ENCODE results near the gene SLU7.
"Not testable (repeated sequence)": the region's sequence is repeated elsewhere in the genome, so short reads cannot be mapped to it uniquely, and the experiment has no call there.

Gene SLU7

DNA sequence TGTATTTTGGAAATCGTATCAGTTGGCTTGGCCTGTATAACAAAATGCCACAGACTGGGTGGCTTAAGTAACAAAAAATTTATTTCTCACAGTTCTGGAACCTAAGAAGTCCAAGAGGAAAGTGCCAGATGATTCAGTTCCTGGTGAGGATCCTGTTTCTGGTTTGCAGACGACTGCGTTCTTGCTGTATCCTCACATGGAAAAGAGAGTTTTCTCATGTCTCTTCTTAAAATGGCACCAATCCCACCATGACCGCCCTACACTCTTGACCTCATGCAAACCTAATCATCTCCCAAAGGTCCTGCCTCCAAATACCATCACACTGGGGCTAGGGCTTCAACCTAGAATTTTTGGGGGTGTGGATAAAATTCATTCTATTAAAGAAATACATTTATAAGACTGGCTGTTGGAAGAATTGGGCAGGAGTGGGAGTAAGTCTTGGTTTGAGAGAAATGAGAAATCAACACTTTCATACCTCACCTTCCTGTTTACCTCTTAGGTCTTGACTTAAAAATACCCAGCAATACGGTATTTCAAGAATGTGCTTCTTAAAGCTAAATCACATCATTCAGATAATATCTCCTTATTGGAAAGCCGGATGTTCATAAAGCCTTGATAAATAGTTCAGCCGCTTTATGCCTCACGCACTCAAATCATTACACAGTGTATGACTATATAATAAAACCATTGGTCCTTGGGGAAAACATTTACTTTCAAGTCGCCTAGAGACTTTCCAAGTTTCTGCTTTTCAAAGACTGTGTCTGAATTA is 31.5 kb upstream of the SLU7 start:
- peak; percentile 40 for DNase-seq (ENCODE audit: low spot score)

DNA sequence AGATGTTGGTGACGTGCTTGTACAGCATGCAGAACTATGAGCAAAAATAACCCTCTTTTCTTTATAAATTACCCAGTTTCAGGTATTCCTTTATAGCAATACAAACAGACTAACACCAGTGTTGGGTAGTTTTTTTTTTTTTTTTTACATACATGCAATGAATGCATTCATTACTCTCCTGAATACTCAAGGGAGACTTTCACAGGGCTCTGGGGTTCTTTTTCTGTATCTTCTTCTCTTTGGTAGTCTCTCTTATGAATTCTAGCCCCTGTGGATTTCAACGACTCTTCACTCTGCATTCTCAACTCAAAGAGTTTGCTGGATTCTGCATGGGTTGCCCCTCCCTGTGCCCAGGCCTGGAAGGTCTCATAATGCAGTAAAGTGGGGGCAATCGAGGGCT is 30.6 kb upstream of the SLU7 start:
- no peak for DNase-seq (ENCODE audit: low spot score)

DNA sequence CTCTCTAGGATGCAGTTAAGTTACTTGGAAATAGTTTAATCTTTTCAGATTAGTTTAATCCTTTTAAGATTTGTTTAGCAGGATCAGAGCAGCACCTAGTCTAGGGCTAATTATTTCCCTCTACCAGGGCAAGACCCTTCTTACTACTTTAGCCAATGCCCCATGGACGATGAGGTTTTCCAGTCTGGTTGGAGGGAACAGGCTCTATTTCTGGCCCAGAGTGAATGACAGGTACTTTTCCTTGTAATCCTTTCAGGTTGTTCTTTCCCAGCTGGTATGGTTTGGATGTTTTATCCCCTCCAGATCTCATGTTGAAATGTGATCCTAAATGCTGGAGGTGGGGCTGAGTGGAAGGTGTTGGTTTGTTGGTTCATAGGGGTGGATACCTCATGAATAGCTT is 30.0 kb upstream of the SLU7 start:
- no peak for DNase-seq (ENCODE audit: low spot score)

DNA sequence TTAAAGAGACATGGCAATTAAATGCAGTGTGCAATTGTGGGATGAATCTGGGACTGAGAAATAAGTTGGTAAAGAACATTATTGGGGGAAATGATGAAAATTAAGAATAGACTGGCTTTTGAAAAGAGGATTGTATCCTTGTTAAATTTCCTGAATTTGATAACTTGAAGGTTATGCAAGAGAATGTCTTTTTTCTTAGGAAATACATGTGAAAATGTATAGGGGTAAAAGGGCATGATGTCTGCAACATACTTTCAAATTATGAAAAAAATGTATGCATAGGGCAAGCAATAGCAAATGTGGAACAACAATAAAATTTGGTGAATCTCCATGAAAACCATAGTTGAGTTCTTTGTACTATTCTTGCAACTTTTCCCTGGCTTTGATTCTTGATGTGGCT is 26.9 kb upstream of the SLU7 start:
- no peak for DNase-seq (ENCODE audit: low spot score)

DNA sequence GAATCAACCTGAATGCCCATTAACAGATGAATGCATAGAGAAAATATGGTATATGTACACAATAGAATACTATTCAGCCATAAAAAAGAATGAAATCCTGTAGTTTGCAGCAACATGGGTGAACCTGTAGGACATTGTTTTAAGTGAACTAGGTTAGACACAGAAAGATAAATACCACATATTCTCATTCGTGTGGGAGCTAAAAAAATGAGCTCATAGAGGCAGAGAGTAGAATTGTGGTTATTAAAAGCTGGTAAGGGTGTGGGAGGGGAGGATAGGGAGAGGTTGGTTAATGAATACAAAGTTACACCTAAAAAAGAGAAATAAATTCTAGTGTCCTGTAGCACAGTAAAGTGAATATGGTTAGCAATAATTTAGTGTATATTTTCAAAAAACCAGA is 26.3 kb upstream of the SLU7 start:
- DNase-seq (ENCODE audit: low spot score): no peak

DNA sequence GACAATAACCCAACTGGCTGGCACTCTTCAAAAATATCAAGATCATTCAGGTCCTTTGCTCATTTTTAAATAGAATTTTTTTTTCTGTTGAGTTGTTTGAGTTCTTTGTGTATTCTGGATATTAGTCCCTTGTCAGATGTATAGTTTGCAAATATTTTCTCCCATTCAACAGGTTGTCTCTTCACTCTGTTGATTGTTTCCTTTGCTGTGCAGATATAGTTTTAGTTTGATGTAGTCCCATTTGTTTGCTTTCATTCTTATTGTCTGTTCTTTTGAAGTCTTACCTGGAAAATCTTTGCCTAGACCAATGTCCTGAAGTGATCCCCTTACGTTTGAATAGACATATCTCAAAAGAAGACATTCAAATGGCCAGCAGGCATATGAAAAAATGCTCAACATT is 25.5 kb upstream of the SLU7 start:
- no peak for DNase-seq (ENCODE audit: low spot score)

DNA sequence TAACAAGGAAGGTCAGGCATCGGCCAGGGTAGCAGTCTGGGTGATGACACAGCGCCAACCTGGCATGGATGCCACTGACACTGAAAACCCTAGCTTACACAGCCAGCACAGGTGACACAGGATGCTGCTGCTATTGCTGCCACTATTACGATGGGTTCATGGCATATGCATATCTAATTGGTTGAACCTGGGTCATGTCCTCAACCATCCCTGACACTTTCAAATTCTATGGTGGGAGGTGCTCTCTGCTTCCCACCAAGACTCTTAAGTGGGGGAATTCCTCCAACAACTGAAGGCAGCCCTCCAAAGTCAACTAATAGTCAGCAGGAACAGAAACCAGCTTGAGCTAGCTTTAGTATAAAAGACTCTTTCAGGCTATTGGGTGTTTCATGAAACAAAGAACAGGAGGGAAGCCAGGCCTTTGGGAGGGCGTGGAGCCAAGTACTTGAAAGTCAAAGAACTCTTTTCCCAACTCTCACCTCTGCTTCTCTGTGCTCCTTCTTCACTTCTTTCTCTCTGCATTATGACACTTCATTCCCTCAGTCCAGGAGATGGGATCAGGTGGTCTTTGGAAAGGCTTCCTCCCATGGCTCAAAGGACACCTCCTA is 24.0 kb upstream of the SLU7 start:
- DNase-seq (ENCODE audit: low spot score): no peak

DNA sequence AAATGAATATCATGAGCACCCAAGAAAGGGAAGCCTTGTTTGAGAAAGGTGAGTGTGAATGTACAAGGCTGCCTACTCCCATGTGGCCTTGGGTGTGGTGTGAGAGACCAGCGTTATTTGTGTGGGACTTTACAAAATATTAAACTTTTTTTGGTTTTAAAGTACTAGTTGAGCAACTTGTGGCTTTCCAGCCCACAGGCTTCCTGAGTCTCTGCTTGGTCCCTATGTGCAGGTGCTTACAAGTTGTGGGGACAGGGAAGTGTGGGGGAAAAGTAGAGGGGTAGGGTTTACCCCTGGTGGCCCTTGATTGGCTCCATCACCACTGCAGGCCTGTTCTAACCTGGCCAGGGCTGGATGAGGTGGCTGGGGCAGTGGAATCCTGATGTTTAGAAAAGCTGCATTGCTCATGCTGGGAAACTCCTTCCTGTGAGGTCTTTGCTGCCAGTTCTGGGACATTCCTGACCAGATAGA is 22.5 kb upstream of the SLU7 start:
- no peak for DNase-seq (ENCODE audit: low spot score)

DNA sequence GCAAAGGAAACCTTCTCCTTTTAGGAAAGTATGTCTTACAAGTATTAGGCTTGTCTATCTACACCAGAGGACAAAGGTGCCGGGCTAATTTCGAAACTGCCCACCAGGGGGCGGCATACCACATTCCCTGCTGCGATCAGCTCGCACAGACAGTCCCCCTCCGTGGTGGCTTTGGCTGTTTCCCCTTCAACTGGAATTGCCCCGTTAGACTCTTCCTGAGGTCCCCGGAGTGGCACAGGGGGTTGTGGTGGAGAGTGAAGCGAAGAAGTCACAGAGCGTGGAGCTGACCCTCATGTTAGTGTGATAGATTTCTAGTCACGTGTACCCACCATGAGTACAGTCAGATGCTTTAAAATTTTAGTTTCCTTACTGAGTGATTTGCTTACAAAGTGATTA is 20.3 kb upstream of the SLU7 start:
- peak; percentile 83 for DNase-seq (ENCODE audit: low spot score)

DNA sequence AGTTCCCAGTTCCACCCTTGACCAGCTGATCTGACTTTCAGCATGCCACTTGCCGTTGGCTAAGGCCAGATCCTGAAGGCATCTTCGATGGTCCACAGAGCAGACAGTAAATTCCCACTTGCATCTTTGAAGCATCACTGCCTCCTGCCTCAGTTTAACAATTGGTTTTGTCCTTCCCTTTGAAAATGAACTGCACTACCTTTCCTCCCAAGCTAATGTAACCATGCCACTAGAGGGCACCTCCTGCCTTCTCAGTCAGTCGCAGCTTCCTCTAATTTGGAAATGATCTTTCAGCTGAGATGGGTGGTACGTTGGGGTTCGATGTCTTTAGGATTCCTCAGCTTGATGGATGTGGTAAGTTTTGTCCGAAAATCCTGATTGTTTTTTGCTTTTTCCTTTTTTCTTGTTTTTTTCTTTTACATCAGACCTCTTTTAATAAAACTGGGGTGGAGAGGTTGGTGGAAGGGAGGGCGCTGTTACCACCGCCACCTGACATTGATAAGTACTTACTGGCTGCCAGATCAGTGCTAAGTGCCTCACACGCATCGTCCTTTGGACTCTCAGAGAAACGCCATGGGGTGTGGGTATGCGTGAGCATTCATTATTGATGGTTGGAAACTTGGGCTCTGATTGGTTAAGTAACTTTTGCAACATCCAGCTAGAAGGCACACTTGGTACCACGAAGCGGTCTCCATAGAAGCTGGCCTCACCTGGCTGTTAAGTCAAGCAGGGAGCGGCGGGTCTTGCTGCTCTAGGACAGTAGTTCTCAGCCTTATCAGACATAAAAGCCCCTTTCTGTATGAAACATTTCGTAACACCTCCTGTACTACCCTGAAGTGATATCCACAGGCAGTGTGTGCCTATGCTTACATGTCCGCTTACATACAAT is 19.7 kb upstream of the SLU7 start:
- DNase-seq (ENCODE audit: low spot score): peak; percentile 77

DNA sequence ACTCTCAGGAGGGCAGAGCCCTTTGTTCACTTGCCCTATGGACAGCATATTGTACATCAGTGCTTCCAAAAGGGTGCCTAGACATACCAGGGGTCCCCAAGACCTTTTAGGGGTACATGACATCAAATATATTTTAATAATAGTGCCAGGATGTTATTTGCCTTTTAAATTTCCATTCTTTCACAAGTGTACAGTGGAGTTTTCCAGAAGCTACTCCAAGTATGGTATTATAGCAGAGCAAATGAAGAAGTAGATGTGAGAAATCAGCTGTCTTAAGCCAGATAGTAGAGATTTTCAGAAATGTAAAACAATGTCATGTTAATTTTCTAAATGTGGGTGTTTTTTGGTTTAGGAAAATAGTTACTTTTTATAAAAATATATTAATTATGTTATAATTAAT is 18.4 kb upstream of the SLU7 start:
- no peak for DNase-seq (ENCODE audit: low spot score)

DNA sequence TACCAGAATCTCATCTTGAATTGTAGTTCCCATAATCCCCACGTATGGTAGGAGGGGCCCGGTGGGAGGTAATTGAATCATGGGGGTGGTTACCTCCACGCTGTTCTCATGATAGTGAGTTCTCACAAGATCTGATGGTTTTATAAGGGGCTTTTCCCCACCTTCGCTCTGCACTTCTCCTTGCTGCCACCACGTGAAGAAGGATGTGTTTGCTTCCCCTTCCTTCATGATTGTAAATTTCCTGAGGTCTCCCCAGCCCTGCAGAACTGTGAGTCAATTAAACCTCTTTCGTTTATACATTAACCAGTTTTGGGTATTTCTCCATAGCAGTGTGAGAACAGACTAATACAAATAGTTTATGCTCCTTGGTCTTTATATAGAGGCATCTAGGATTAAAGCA is 17.8 kb upstream of the SLU7 start:
- DNase-seq (ENCODE audit: low spot score): not testable (repeated sequence)

DNA sequence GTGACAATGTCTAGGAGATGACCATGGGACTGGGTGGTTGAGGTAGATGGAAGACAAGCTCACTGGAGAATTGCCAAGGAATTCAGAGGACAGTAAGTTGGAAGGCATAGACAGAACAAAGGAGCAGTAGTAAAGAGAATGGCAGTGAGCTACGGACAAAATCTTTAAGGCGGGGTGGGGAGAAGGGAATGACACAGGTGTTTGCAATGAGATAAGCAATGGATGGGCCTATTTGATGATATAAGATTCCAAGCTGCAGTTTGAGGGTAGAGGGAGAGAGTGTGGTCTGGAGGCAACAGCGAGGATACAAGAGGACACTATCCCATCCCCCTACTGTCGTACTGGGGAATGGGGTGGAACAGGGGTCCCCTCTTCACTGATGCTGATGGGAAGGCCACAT is 17.1 kb upstream of the SLU7 start:
- no peak for DNase-seq (ENCODE audit: low spot score)

DNA sequence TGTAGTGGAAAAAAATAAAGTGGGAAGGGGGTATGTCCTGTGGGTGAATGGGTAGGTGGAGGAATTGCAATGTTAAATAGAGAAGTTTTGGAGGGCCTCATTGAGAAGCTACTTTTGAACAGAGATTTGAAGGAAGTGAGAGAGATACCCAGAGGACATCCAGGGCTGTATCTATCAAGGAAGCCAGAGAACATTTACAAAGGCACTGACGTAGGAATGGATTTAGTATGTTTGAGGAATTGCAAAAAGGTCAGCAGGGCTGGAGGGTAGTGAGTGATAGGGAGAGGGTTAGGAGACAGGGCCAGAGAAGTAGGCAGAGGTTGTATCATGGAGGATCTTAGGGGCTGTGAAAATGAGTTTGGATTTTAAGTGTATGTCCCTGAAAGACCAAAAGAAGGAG is 16.7 kb upstream of the SLU7 start:
- DNase-seq (ENCODE audit: low spot score): no peak

DNA sequence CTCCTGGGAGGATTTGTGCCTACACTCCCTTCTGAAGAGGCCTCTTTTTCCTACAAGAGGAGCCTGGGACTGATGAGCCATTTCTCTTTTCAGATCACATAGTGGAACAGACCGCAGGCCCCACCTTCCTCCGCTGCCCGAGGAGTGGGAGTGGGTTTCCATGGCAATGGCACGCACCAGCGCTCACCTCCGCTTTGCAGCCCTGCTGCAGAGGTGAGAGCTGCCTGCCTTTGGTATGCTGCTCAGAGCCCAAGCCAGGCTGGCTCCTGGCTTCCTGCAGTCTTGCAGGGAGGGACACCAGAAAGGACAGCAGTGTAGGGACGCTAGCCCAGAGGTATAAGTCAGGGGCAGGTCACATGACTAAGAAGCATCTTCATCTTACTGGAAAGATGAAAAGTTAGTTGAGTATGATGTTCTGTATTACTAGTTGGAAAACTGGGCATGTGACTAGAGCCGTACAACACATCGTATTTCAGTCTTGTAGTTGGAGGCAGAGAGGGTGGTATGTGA is 15.2 kb upstream of the SLU7 start:
- no peak for DNase-seq (ENCODE audit: low spot score)

DNA sequence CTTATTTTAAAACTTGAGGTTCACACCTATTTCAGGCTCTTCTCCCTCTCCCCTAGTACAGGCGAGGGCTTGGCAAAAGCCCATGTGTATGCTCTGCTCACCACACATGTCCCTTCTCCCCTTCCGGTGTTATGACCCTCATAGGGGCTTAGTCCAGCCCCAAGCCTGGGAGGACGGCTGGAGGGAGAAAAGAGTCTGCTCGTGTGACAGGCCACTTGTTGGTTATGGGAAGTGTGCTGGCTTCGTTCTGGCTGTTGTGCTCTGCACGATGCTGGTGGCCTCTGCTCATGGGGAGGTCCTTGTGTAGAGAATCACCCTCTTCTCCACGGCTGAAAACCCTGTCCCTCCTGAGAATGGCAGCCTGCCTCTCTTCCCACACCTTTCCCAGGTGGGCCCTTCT is 13.9 kb upstream of the SLU7 start:
- DNase-seq (ENCODE audit: low spot score): no peak

DNA sequence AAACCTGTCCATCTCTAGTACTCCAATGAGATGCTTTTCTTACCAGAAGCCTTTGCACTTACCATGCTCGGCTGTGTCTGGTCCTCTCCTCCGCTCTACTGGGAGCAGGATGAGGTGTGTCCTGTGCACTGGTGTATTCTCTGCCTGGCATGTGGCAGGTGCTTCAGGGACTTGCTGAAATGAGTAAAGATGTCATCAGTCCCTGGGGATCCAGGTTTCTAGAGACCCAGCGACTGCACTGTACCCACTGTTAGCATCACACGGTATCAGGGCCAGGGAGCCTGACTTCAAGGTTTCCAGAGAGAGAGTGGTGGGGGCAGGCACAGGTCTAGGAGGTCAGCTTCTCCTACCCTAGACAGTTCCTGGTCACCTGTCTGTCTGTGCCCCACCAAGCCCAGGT is 13.3 kb upstream of the SLU7 start:
- no peak for DNase-seq (ENCODE audit: low spot score)

DNA sequence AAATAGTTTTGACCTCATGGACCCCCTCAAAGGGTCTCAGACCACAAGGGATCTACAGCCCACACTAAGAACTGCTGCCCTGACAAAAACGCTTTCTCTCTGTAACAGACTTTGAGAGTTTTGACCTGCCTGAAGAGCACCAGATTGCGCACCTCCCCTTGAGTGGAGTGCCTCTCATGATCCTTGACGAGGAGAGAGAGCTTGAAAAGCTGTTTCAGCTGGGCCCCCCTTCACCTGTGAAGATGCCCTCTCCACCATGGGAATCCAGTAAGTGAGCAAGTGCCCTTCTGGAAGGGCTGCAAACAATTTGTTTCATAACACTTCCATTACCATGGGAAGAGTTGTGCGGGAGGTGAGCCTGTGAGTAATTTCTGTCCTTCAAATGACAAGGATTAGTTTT is 8.7 kb upstream of the SLU7 start:
- DNase-seq (ENCODE audit: low spot score): no peak

DNA sequence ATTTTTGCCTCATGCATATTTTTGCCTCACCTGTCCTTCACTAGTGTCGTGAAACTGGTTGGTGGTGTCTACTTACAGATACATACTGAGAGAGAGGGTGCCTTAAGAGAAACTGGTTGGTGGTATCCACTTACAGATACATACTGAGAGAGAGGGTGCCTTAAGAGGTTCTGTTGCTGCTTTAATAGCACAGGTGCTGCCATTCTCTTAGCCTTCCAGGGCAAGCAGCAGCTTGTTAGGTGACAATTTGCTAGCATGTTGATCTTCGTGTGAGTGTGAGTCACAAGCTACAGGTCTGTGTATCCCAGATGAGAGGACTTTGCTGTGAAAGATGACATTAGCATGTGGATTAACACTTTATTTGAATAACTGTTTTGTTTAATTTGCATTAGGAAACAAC is 4.2 kb upstream of the SLU7 start:
- no peak for DNase-seq (ENCODE audit: low spot score)

DNA sequence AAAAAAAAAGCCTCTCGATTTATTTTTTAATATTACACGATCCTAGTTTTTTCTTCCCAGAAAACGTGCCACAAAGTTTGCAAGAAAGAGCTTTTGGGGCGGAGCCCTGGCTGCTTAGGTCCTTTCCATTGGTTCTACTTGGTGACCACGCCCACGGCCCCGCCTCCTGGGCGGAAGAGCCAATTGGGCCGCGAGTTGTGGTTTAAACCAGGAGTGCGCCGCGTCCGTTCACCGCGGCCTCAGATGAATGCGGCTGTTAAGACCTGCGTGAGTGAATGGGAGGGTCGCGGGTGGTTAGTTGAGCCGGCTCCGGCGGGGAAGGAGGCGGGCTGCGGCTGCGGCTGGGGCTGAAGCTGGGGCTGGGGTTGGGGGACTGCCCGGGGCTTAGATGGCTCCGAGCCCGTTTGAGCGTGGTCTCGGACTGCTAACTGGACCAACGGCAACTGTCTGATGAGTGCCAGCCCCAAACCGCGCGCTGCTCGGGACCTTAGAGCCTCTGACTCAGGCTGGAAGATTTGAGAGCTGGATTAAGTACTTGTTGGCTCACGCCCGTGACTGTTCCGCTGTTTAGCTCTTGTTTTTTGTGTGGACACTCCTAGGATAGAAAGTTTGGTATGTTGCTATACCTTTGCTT is 2.9 kb upstream of the SLU7 start, which contains the start of gene PTTG1:
Gene PTTG1 (plus strand): TSS at position 231 of the 634 bp plus-strand sequence. CDS start 458 bp downstream, outside the sequence.
- DNase-seq (ENCODE audit: low spot score): peak; percentile 93

DNA sequence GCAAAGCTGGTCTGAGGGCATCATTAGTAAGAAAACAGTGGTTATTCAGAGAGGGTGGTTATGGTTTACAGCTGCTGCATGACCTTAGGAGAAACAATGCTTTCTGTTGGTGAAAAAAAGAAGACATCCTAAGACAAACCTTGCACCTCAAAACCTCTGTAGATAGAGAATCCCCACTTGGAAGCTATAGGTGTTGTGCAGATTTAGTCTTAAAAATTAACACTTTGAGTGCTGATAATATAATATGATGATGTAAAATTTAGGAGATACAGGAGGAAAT is 1.4 kb upstream of the SLU7 start:
- DNase-seq (ENCODE audit: low spot score): no peak

All from kidney capillary endothelial cell (primary cell).